Medulla oblongata (tissue), 1 donor: ENCODE results near the gene KLHL13.
"Not testable (repeated sequence)": the region's sequence is repeated elsewhere in the genome, so short reads cannot be mapped to it uniquely, and the experiment has no call there.

Experiments used
- DNase-seq: peaks from one replicate; pipeline ENCODE4 v3.0.0-alpha.2; 2015; ENCODE audit errors: extremely low spot score

Gene KLHL13

DNA sequence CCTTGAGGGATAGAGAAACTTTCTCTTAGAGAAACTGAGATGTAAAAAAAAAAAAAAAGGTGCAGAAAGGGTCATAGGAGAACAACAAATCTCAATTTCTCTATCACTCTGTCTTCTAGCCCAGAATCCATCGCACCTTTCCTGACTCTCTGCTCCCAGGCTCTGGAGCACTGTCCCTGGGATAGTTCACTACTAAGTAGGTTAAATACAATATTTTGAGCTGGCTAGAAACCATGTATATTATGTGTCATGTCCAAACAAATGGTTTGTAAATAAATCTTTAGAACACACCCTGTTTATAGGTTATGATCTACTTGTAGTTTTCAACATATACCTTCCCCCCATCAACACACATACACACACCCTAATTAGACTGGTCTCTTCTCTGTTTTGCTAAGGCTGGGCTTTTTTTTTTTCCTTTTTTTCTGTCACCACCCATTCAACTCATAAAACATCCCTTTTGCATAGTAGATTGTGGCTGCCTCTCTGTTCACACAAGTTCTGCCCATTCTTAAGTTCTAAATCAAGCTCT is 124.4 kb downstream of the KLHL13 start:
- no peak for DNase-seq

DNA sequence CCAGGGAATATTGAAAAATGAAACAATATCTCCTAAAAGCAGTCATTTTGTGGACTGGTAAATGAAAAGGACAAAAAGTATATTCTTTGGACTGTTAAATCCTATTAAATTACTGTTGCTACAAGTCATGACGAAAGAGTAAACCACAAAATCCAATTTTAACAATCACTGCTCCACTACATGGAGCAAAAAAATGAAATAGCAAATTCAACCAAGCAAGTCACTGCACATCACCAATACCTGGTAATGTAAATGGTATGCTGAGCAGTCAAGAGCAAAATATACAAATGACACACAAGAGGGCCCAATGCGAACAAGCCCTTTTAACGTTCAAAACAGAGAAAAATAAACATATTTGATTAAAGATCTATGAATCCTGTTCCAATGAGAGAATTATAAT is 126.2 kb downstream of the KLHL13 start:
- no peak for DNase-seq

GRCh38 chrX:117989512-117989911 is 127.1 kb downstream of the KLHL13 start:
- no peak for DNase-seq

- DNase-seq: no peak
Measured at GRCh38 chrX:117987373-117987772, 129.2 kb downstream of the KLHL13 start.

DNA sequence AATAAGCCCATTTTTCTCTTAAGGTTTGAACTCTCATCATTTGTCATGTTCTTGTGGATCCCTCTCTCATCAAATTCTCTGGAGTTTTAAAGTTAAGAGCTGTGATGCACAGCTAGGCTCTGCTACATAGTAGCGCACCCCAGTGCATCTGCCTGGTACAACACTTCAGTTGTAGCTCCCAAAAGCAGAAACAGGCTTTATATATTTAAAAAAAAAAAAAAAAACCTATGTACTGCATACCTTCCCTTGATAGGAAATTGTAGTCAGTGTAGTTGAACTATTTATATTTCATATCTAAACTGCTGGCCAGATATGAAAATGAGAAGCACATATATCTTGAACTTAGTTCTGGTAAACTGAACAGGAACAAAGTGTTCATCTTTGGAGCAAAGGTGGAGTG is 131.4 kb downstream of the KLHL13 start:
- no peak for DNase-seq

DNA sequence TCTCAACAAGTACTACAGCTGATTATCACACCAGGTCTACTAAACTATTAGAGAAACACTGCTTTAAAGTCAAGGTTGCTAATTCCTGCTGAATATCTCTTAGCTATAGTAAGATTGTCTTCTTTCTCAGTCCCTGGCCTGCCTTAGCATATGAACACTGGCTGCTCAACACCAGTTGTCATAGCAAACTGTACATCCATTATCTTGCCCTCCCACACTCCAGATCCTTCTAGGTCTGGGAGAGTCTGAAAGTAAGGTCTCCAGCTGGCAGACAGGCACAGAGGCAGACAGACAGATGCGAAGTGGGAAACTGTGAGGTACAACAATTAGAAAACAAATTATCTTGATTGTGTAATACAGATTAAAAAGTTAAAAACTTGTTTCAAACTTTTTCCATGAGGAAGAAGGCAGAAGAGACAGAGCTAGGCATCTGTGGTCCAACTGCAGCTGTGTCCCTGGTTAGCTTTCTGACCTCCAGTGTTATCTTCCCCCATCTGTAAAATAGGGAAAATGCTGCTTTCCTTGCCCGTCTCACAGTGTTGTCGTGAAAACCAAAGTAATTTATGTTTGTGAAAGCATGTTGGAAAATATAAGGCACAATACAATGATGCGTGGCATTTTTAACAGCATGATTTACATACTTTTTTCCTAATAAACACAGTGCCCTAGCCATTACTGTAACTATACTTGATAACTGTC is 133.8 kb downstream of the KLHL13 start:
- no peak for DNase-seq

DNA sequence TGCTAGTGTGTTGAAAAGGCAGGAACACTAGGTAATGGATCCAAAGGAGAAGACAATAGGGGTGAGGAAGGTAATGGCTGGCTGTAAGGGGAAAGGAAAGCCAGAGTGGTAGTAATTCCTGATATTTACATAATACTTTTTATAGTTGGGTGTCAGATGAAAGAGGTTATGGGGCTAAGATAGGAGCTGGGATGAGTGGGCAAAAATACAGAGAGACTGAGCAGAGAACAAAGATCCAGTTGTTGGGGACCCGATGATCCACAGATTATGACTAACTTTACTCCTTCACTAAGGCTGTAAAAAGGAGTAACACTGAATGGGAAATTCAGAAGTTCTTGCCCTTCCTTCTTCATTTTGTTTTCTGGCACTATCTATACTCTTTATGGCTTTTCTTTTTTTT is 138.2 kb downstream of the KLHL13 start:
- DNase-seq: no peak

DNA sequence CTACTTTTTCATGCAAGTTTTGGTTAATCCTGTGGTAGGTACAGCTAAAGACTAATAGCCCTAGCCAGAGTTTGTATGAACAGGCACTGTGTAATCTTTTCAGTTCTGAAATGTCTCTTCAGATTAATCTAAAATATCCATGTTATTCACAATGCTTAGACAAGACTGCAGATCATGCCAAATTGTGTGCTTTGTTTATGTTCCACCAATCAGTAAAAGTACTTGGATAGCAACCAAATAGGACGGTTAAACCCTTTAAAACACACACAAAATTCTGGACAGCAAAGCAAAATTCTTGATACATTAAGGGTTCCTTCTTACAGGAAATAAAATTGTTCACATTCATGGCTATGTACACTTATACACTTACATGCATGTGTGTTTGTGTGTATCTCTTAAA is 139.1 kb downstream of the KLHL13 start:
- no peak for DNase-seq

GRCh38 chrX:117973110-117973807 is 143.4 kb downstream of the KLHL13 start:
- DNase-seq: no peak

DNA sequence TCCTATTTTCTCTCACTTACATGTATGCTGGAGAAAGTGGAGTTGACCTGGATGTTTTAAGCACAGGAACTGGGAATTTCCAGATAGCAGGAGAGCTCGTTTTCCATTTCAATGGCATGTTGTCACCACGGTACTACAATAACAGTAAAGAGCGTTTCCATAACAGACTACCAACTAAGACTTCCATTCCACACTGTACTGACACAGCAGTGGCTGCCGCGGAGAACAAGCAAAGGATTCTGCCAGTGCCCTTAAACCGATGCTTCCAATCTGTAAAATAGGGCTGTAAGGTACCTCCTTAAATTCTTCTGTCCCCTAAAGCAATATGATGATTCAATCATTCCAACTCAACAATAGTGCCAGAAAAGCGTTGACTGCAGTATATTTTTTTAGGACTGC is 143.9 kb downstream of the KLHL13 start:
- peak; percentile 2 for DNase-seq

DNA sequence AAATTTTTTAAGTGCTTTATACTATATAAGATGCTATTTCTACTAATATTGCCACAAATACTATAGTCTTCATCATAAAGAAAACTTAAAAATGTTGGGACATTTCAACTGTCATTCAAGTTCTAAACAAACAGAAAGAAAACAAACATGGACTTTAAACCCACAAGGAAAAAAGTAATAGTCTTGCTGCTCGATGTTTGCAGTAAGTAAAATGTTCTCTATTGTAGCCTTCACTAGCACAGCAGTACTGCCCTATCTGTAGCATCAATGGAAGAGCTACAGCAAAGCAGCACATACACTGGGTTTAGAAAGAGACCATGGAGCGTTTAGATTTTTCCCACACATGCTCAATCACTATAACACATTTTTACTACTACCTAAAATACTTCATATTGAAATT is 146.8 kb downstream of the KLHL13 start:
- no peak for DNase-seq

GRCh38 chrX:117969328-117969727 is 147.3 kb downstream of the KLHL13 start:
- no peak for DNase-seq

DNA sequence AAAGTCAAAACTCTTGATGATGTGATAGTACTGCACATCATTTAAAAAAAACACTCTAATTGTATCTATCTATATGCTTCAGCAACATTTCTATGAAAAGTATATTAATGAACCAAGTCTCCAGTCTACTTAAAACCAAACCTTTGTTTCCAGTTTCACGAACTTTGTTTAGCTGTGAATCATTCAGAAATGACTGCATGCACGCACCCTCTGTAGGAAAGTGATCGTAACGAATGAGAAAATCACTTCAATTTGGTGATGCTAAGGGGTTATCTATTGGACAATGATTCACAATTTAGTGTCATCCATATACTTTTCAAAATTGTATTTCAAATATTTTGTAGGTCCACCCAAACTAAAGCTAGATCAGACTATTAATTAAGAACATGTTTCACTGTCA is 157.6 kb downstream of the KLHL13 start:
- DNase-seq: no peak

DNA sequence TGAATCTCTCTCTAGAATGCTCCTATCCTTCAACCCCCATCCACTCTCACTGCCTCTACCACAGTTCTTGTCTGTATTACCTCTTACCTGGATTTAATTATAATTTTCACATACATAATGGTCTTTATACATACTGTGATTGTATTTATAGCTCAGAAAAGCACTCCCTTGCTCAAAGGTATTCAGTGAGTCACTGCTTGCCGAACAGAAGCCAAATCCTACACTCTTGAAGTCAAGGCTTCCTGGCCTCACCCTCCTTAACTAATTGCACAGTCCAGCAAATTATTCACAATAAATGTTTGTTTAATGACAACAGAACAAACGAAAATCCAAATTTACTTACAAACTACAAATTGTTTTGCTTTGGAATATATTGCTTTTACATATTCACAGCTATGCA is 159.5 kb downstream of the KLHL13 start:
- no peak for DNase-seq

GRCh38 chrX:117939296-117939695 is 177.3 kb downstream of the KLHL13 start:
- not testable (repeated sequence) for DNase-seq

DNA sequence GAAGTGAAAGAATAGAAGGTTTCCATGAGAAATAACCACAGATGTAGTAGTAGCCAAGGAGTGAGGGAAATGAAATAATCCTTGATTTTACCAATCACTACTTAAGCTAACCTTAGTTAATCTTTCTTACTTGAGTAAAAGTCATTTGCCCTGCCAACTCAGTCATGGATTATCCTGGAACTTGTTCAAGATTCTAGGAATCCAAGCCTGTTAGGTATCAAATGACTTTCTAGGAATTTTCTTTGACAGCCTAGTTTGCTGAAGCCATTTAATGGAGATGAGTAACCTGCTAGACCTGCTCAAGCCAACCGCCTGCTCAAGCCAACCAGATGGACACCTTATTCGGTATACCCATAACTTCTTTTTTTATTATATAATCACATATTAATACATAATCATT is 180.5 kb downstream of the KLHL13 start:
- no peak for DNase-seq

- not testable (repeated sequence) for DNase-seq
Measured at GRCh38 chrX:117930116-117930515, 186.5 kb downstream of the KLHL13 start.

- DNase-seq: no peak
Measured at GRCh38 chrX:117919755-117920154, 196.9 kb downstream of the KLHL13 start.

GRCh38 chrX:117910216-117910615 is 206.4 kb downstream of the KLHL13 start:
- no peak for DNase-seq

- DNase-seq: no peak
Measured at GRCh38 chrX:117898226-117898625, 218.4 kb downstream of the KLHL13 start.

DNA sequence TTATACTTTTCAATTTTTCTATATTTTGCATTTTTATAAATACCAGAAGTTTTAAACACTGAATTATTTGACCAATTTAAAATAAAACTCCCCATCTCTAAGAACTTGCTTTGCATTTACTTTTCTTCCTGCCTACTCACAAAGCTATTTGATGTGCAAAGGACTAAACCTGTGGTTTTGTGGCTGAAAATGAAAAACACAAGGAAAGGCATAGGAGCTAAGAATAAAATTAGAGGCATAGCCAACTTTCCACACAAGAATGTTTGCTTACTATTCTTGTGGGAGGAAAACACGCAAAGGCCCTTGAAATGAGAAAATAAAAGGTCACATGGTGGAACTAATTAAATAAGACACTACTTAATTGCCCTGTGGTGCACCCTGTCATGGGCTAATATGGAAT is 221.2 kb downstream of the KLHL13 start:
- no peak for DNase-seq

GRCh38 chrX:117892469-117892868 is 224.1 kb downstream of the KLHL13 start:
- no peak for DNase-seq

GRCh38 chrX:117871796-117872195 is 244.8 kb downstream of the KLHL13 start:
- no peak for DNase-seq
